H9 (cell line): ENCODE results near the gene ARL8A. TPM values are rescaled to one million over a fixed set of nuclear protein-coding genes. Genes with fewer than 3 reads are reported as not detected.

ENCODE experiments used
- DNase-seq: peaks from one replicate; pipeline ENCODE4 v3.0.0-alpha.2; 2017
- H2AFZ ChIP-seq: one replicate; pipeline ENCODE4 v1.6.1; 2013; ENCODE audit warnings: mild to moderate bottlenecking, low read length, control low read depth, moderate library complexity
- H2AK5ac ChIP-seq: 2 replicates; pipeline ENCODE4 v1.6.1; 2013; ENCODE audit warnings: low read length, control low read depth, mixed read lengths; ENCODE audit not compliant: insufficient read length
- H2BK120ac ChIP-seq: one replicate; pipeline ENCODE4 v1.6.1; 2013; ENCODE audit warnings: low read depth, mild to moderate bottlenecking, low read length, control low read depth, inconsistent platforms; ENCODE audit not compliant: poor library complexity, severe bottlenecking
- H2BK12ac ChIP-seq: 2 replicates; pipeline ENCODE4 v1.6.1; 2013; ENCODE audit warnings: low read length, control low read depth, mixed read lengths, low read depth; ENCODE audit not compliant: insufficient read length
- H2BK15ac ChIP-seq: 2 replicates; pipeline ENCODE4 v1.6.1; 2013; ENCODE audit warnings: low read depth, low read length, control low read depth
- H2BK20ac ChIP-seq: one replicate; pipeline ENCODE4 v1.6.1; 2013; ENCODE audit warnings: low read depth, mild to moderate bottlenecking, low read length, control low read depth, inconsistent platforms; ENCODE audit not compliant: poor library complexity, severe bottlenecking
- H2BK5ac ChIP-seq: 2 replicates; pipeline ENCODE4 v1.6.1; 2013; ENCODE audit warnings: low read length, control low read depth, mixed read lengths; ENCODE audit not compliant: insufficient read length
- H3K14ac ChIP-seq: 2 replicates; pipeline ENCODE4 v1.6.1; 2013; ENCODE audit warnings: low read length, control low read depth; ENCODE audit not compliant: insufficient read depth
- H3K18ac ChIP-seq: 2 replicates; pipeline ENCODE4 v1.6.1; 2013; ENCODE audit warnings: low read depth, mild to moderate bottlenecking, mixed read lengths, low read length, control low read depth; ENCODE audit not compliant: insufficient read length
- H3K23ac ChIP-seq: 2 replicates; pipeline ENCODE4 v1.6.1; 2013; ENCODE audit warnings: low read length, control low read depth, mixed read lengths, low read depth; ENCODE audit not compliant: insufficient read length
- H3K23me2 ChIP-seq: 2 replicates; pipeline ENCODE4 v1.6.1; 2013; ENCODE audit warnings: low read depth, mild to moderate bottlenecking, mixed read lengths, low read length, control low read depth; ENCODE audit not compliant: insufficient read length, poor library complexity, severe bottlenecking
- H3K27ac ChIP-seq: 2 replicates; pipeline ENCODE4 v1.5.1; 2013; ENCODE audit warnings: low read length, control low read depth, mixed read lengths, low read depth; ENCODE audit not compliant: insufficient read length
- H3K27me3 ChIP-seq: 2 replicates; pipeline ENCODE4 v1.6.1; 2013; ENCODE audit warnings: low read length, control low read depth, inconsistent platforms; ENCODE audit not compliant: insufficient read depth
- H3K4ac ChIP-seq: 2 replicates; pipeline ENCODE4 v1.6.1; 2013; ENCODE audit warnings: low read depth, mild to moderate bottlenecking, control low read depth, inconsistent platforms, low read length, moderate library complexity
- H3K4me1 ChIP-seq: 2 replicates; pipeline ENCODE4 v1.6.1; 2013; ENCODE audit warnings: low read length, control low read depth, inconsistent platforms; ENCODE audit not compliant: insufficient read depth
- H3K4me2 ChIP-seq: 2 replicates; pipeline ENCODE4 v1.6.1; 2013; ENCODE audit warnings: low read length, control low read depth, mixed read lengths; ENCODE audit not compliant: insufficient read length, insufficient read depth
- H3K56ac ChIP-seq: 2 replicates; pipeline ENCODE4 v1.6.1; 2013; ENCODE audit warnings: low read depth, mild to moderate bottlenecking, mixed read lengths, low read length, control low read depth; ENCODE audit not compliant: insufficient read length
- H3K79me1 ChIP-seq: 2 replicates; pipeline ENCODE4 v1.6.1; 2013; ENCODE audit warnings: low read depth, mild to moderate bottlenecking, moderate library complexity, low read length, control low read depth, inconsistent platforms; ENCODE audit not compliant: insufficient read depth, poor library complexity, severe bottlenecking
- H3K79me2 ChIP-seq: 2 replicates; pipeline ENCODE4 v1.6.1; 2013; ENCODE audit warnings: low read length, control low read depth, inconsistent platforms; ENCODE audit not compliant: insufficient read depth
- H3K9ac ChIP-seq: 2 replicates; pipeline ENCODE4 v1.6.1; 2013; ENCODE audit warnings: low read length, control low read depth, mixed read lengths; ENCODE audit not compliant: insufficient read length; ENCODE audit errors: extremely low read depth
- H3K9me3 ChIP-seq: one replicate; pipeline ENCODE4 v1.6.1; 2013; ENCODE audit warnings: low read depth, low read length, inconsistent platforms; ENCODE audit not compliant: control insufficient read depth
- H3T11ph ChIP-seq: one replicate; pipeline ENCODE4 v1.6.1; 2013; ENCODE audit warnings: mild to moderate bottlenecking, low read length, control low read depth, inconsistent platforms
- H4K20me1 ChIP-seq: one replicate; pipeline ENCODE4 v1.6.1; 2013; ENCODE audit not compliant: control insufficient read depth, insufficient read length, insufficient read depth
- H4K5ac ChIP-seq: 2 replicates; pipeline ENCODE4 v1.6.1; 2013; ENCODE audit warnings: low read depth, mild to moderate bottlenecking, mixed read lengths, low read length, control low read depth; ENCODE audit not compliant: insufficient read length
- H4K8ac ChIP-seq: replicated peaks from 2 replicates; pipeline ENCODE4 v1.6.1; 2013; ENCODE audit warnings: low read length, control low read depth, mixed read lengths, low read depth; ENCODE audit not compliant: insufficient read length
- H4K91ac ChIP-seq: 2 replicates; pipeline ENCODE4 v1.6.1; 2013; ENCODE audit warnings: low read depth, mild to moderate bottlenecking, moderate library complexity, mixed read lengths, low read length, control low read depth; ENCODE audit not compliant: insufficient read length
- H3K27ac Mint-ChIP-seq, 3 experiments: 2 replicates in 2 of 3; 3 replicates in 1 of 3; pipeline ENCODE4 v1.8.0; 2020 to 2021; ENCODE audit warnings: mixed read lengths in 3 of 3, mild to moderate bottlenecking in 1 of 3, moderate library complexity in 1 of 3
- H3K27me3 Mint-ChIP-seq: 2 replicates; pipeline ENCODE4 v1.8.0; 2021; ENCODE audit warnings: low read depth, mild to moderate bottlenecking, moderate library complexity, mixed read lengths
- H3K36me3 Mint-ChIP-seq, 3 experiments: 2 replicates in 2 of 3; 3 replicates in 1 of 3; pipeline ENCODE4 v1.8.0; 2020 to 2021; ENCODE audit warnings: low read depth in 3 of 3, mixed read lengths in 3 of 3; ENCODE audit not compliant: insufficient read depth in 1 of 3
- H3K4me1 Mint-ChIP-seq, 2 experiments: 2 replicates each; pipeline ENCODE4 v1.8.0; 2020; ENCODE audit warnings: mixed read lengths in 2 of 2
- H3K4me3 Mint-ChIP-seq, 2 experiments: 2 replicates in 1 of 2; 3 replicates in 1 of 2; pipeline ENCODE4 v1.8.0; 2020 to 2021; ENCODE audit warnings: mild to moderate bottlenecking in 2 of 2, mixed read lengths in 2 of 2, moderate library complexity in 1 of 2
- H3K9me3 Mint-ChIP-seq, 2 experiments: 2 replicates in 1 of 2; 3 replicates in 1 of 2; pipeline ENCODE4 v1.8.0; 2020; ENCODE audit warnings: mild to moderate bottlenecking in 2 of 2, mixed read lengths in 2 of 2, moderate library complexity in 1 of 2
- whole genome bisulfite sequencing: extraction: QIAGEN DNeasy Blood & Tissue Kit; methylation state at CpG from one replicate; pipeline ENCODE4 v1.1.7; 2013; ENCODE audit warnings: missing lambda C conversion rate, low lambda C conversion rate, mixed read lengths; ENCODE audit not compliant: insufficient read length; ENCODE audit errors: extremely low coverage; 5-methylcytosine and 5-hydroxymethylcytosine counted together
- total RNA-seq: library from RNA; stranded (reverse); gene quantifications from 2 replicates; pipeline ENCODE4 v1.2.1, GENCODE V29; 2021
- TF ChIP-seq, protein P1 (sequence below): fragments of 200-600 bp; sonication (generic); conservative IDR thresholded peaks from 3 replicates; pipeline ENCODE4 v1.8.0; 2021; ENCODE audit warnings: antibody characterized with exemption, mild to moderate bottlenecking

ARL8A gene
- total RNA-seq, 1 experiment from 2014 or later: 67.2 TPM

DNA sequence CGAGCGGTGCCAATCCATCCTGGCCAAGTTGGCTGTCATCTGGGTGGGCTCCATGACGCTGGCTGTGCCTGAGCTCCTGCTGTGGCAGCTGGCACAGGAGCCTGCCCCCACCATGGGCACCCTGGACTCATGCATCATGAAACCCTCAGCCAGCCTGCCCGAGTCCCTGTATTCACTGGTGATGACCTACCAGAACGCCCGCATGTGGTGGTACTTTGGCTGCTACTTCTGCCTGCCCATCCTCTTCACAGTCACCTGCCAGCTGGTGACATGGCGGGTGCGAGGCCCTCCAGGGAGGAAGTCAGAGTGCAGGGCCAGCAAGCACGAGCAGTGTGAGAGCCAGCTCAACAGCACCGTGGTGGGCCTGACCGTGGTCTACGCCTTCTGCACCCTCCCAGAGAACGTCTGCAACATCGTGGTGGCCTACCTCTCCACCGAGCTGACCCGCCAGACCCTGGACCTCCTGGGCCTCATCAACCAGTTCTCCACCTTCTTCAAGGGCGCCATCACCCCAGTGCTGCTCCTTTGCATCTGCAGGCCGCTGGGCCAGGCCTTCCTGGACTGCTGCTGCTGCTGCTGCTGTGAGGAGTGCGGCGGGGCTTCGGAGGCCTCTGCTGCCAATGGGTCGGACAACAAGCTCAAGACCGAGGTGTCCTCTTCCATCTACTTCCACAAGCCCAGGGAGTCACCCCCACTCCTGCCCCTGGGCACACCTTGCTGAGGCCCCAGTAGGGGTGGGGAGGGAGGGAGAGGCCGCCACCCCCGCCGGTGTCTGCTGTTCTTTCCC lies 16.5 kb downstream of the ARL8A start:
- Histone ChIP-seq H2BK15ac (no peak overlapping the region), H4K5ac (no peak overlapping the region), H3K4me2 (no peak overlapping the region), H2AK5ac (no peak overlapping the region), H3K56ac (no peak overlapping the region), H4K91ac (no peak overlapping the region), H3K4ac (no peak overlapping the region), H3K23ac (no peak overlapping the region), H4K20me1 (no peaks in the 10 kb centered on the region), H3K27ac (no peak overlapping the region), H3K23me2 (no peaks in the 10 kb centered on the region), H2BK20ac (no peak overlapping the region), H3K9ac (no peak overlapping the region), H3K79me1 (no peaks in the 10 kb centered on the region), H3K79me2 (no peaks in the 10 kb centered on the region), H3K27me3 (no peaks in the 10 kb centered on the region), H2BK120ac (no peak overlapping the region), H3K14ac (no peak overlapping the region), H4K8ac (no peak overlapping the region), H3K18ac (no peak overlapping the region), H3T11ph (no peak overlapping the region), H2BK12ac (no peak overlapping the region), H2AFZ (no peak overlapping the region), H3K9me3 (no peaks in the 10 kb centered on the region), H2BK5ac (no peak overlapping the region), H3K4me1 (0 out of 2 replicates have a peak, but pooled peaks cover 4% of the 10 kb centered on the region)
- H3K27me3 Mint-ChIP-seq: peaks cover 9% of the 10 kb centered on the region
- H3K36me3 Mint-ChIP-seq: peaks cover 4 to 12% (median 7%) of the 10 kb centered on the region in 3 experiments; a peak in 6 of 7 replicates
- no peak overlapping the region for H3K4me3 Mint-ChIP-seq
- peaks cover 18% of the 10 kb centered on the region in 2 experiments for H3K4me1 Mint-ChIP-seq
- DNase-seq: no peak
- TF ChIP-seq, protein P1, sequence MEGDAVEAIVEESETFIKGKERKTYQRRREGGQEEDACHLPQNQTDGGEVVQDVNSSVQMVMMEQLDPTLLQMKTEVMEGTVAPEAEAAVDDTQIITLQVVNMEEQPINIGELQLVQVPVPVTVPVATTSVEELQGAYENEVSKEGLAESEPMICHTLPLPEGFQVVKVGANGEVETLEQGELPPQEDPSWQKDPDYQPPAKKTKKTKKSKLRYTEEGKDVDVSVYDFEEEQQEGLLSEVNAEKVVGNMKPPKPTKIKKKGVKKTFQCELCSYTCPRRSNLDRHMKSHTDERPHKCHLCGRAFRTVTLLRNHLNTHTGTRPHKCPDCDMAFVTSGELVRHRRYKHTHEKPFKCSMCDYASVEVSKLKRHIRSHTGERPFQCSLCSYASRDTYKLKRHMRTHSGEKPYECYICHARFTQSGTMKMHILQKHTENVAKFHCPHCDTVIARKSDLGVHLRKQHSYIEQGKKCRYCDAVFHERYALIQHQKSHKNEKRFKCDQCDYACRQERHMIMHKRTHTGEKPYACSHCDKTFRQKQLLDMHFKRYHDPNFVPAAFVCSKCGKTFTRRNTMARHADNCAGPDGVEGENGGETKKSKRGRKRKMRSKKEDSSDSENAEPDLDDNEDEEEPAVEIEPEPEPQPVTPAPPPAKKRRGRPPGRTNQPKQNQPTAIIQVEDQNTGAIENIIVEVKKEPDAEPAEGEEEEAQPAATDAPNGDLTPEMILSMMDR: no peak
- 0 out of 7 replicates have a peak overlapping the region, but pooled peaks of 1 of the 3 experiments have one; percentile 79 for H3K27ac Mint-ChIP-seq
- WGBS: no CpG with 5 or more reads among the region's 26 CpGs
- H3K9me3 Mint-ChIP-seq: no peaks in the 10 kb centered on the region
